Amygdala (tissue), 56 donors: Measurements from ENCODE around the gene SMAD7.

Source experiments
- DNase-seq, 56 donors: peaks; one replicate each; lab custom pipeline; 2025; lab: John Stamatoyannopoulos, UW

The SMAD7 gene

GRCh38 chr18:48887905-48888772 is 62.6 kb downstream of the SMAD7 start:
- no peak for DNase-seq

- DNase-seq, result no peak
These were observed 63.4 kb downstream of the SMAD7 start for GRCh38 chr18:48887294-48887904.

- no peak for DNase-seq
These were observed 64.1 kb downstream of the SMAD7 start for GRCh38 chr18:48886520-48887293.

GRCh38 chr18:48885924-48886400 is 64.8 kb downstream of the SMAD7 start:
- DNase-seq, result no peak

GRCh38 chr18:48885266-48885923 is 65.4 kb downstream of the SMAD7 start:
- DNase-seq, result no peak

- DNase-seq, result no peak
These were observed 66.0 kb downstream of the SMAD7 start for GRCh38 chr18:48884771-48885170.

GRCh38 chr18:48884306-48884705 is 66.5 kb downstream of the SMAD7 start:
- DNase-seq, result no peak

- DNase-seq, result no peak
These were observed 68.4 kb downstream of the SMAD7 start for GRCh38 chr18:48882379-48882778.

- DNase-seq, result no peak
These were observed 69.8 kb downstream of the SMAD7 start for GRCh38 chr18:48880931-48881330.

GRCh38 chr18:48879008-48879431 is 71.7 kb downstream of the SMAD7 start:
- no peak for DNase-seq

GRCh38 chr18:48878471-48878870 is 72.3 kb downstream of the SMAD7 start:
- DNase-seq, result no peak

- DNase-seq, result no peak
These were observed 72.8 kb downstream of the SMAD7 start for GRCh38 chr18:48877941-48878340.

GRCh38 chr18:48876590-48876989 is 74.2 kb downstream of the SMAD7 start:
- DNase-seq, result no peak

GRCh38 chr18:48875942-48876511 is 74.7 kb downstream of the SMAD7 start:
- DNase-seq, result no peak

- no peak for DNase-seq
These were observed 75.3 kb downstream of the SMAD7 start for GRCh38 chr18:48875314-48875941.

GRCh38 chr18:48874701-48875162 is 76.0 kb downstream of the SMAD7 start:
- DNase-seq, result no peak

- no peak for DNase-seq
These were observed 76.5 kb downstream of the SMAD7 start for GRCh38 chr18:48874233-48874632.

GRCh38 chr18:48872234-48873145 is 78.3 kb downstream of the SMAD7 start:
- DNase-seq, result no peak
